ENCODE measurements around the gene LRRC46. TPM values are rescaled to one million over a fixed set of nuclear protein-coding genes. Genes with fewer than 3 reads are reported as not detected.

Gene LRRC46
- total RNA-seq, 1 experiment from 2014 or later: 0.31 TPM

GRCh38 chr17:47836601-47837000 lies 5.1 kb downstream of the LRRC46 start:
- H3K4me2 ChIP-seq (ENCODE audit: insufficient read depth, insufficient read length, low read length): no peak overlapping the region
- no peak overlapping the region for H3K23ac ChIP-seq (ENCODE audit: insufficient read length, low read depth, low read length)
- H4K91ac ChIP-seq (ENCODE audit: insufficient read length, low read depth, low read length): no peak overlapping the region
- H3K4me1 ChIP-seq (ENCODE audit: insufficient read depth, low read length): no peaks in the 10 kb centered on the region; the same call in 1 of the 2 replicates
- WGBS (ENCODE audit: extremely low coverage, insufficient read length, low lambda C conversion rate): no CpG with 5 or more reads among the region's 6 CpGs
- no peak overlapping the region for H2BK12ac ChIP-seq (ENCODE audit: insufficient read length, low read depth, low read length)
- Mint-ChIP-seq H3K27ac (no peak overlapping the region), H3K9me3 (no peaks in the 10 kb centered on the region; a peak in 1 of 5 replicates), H3K27me3 (ENCODE audit: low read depth) (peaks cover 2% of the 10 kb centered on the region; the same call in 1 of the 2 replicates), H3K4me1 (peaks cover 17 to 19% of the 10 kb centered on the region in 2 experiments), H3K4me3 (no peak overlapping the region), H3K36me3 (ENCODE audit: insufficient read depth in 1 of 3, low read depth in 3 of 3) (peaks cover 0 to 20% (median 13%) of the 10 kb centered on the region in 3 experiments; a peak in 6 of 7 replicates)
- H4K5ac ChIP-seq (ENCODE audit: insufficient read length, low read depth, low read length): no peak overlapping the region
- no peak overlapping the region for H3K18ac ChIP-seq (ENCODE audit: insufficient read length, low read depth, low read length)
- no peaks in the 10 kb centered on the region for H3K79me1 ChIP-seq (ENCODE audit: insufficient read depth, low read depth, low read length, poor library complexity, severe bottlenecking)
- no peak overlapping the region for H3K14ac ChIP-seq (ENCODE audit: insufficient read depth, low read length)
- no peaks in the 10 kb centered on the region for H3K9me3 ChIP-seq (ENCODE audit: control insufficient read depth, low read depth, low read length)
- H2AFZ ChIP-seq (ENCODE audit: low read length): no peak overlapping the region
- H3K27ac ChIP-seq (ENCODE audit: insufficient read length, low read depth, low read length): no peak overlapping the region
- H2BK120ac ChIP-seq (ENCODE audit: low read depth, low read length, poor library complexity, severe bottlenecking): no peak overlapping the region
- H2AK5ac ChIP-seq (ENCODE audit: insufficient read length, low read length): no peak overlapping the region
- no peaks in the 10 kb centered on the region for H3K27me3 ChIP-seq (ENCODE audit: insufficient read depth, low read length)
- H3K4ac ChIP-seq (ENCODE audit: low read depth, low read length): no peak overlapping the region
- H3K23me2 ChIP-seq (ENCODE audit: insufficient read length, low read depth, low read length, poor library complexity, severe bottlenecking): peaks cover 5% of the 10 kb centered on the region
- H3K56ac ChIP-seq (ENCODE audit: insufficient read length, low read depth, low read length): no peak overlapping the region
- H2BK15ac ChIP-seq (ENCODE audit: low read depth, low read length): no peak overlapping the region
- no peak for TF ChIP-seq CTCF (conservative IDR thresholded peaks at IDR 0.05)
- H2BK20ac ChIP-seq (ENCODE audit: low read depth, low read length, poor library complexity, severe bottlenecking): no peak overlapping the region
- no peak overlapping the region for H2BK5ac ChIP-seq (ENCODE audit: insufficient read length, low read length)
- H3T11ph ChIP-seq (ENCODE audit: low read length): no peak overlapping the region
- no peak overlapping the region for H3K9ac ChIP-seq (ENCODE audit: extremely low read depth, insufficient read length, low read length)
- H4K8ac ChIP-seq (replicated peaks; ENCODE audit: insufficient read length, low read depth, low read length): no peak overlapping the region
- DNase-seq: no peak
- no peaks in the 10 kb centered on the region; the same call in 1 of the 2 replicates for H3K79me2 ChIP-seq (ENCODE audit: insufficient read depth, low read length)
- H4K20me1 ChIP-seq (ENCODE audit: control insufficient read depth, insufficient read depth, insufficient read length): no peaks in the 10 kb centered on the region

Data from H9 (cell line).